Ectodermal cell (in vitro differentiated cells): ENCODE data around the gene RAI2.
"Not testable (repeated sequence)": the region's sequence is repeated elsewhere in the genome, so short reads cannot be mapped to it uniquely, and the experiment has no call there.

Source experiments
- H3K27ac ChIP-seq: 2 replicates; pipeline ENCODE4 v1.7.0; 2013; ENCODE audit warnings: mild to moderate bottlenecking, low read depth, low read length; ENCODE audit not compliant: insufficient read depth, poor library complexity, severe bottlenecking
- H3K27me3 ChIP-seq: 2 replicates; pipeline ENCODE4 v1.7.0; 2013; ENCODE audit warnings: mild to moderate bottlenecking, low read length; ENCODE audit not compliant: insufficient read depth, control insufficient read depth, poor library complexity, severe bottlenecking
- H3K36me3 ChIP-seq: one replicate; pipeline ENCODE4 v1.7.0; 2013; ENCODE audit warnings: low read length; ENCODE audit not compliant: control insufficient read depth, insufficient read depth
- H3K4me1 ChIP-seq: one replicate; pipeline ENCODE4 v1.7.0; 2013; ENCODE audit warnings: low read length; ENCODE audit not compliant: control insufficient read depth, insufficient read depth
- H3K4me3 ChIP-seq: 2 replicates; pipeline ENCODE4 v1.7.0; 2013; ENCODE audit warnings: low read depth, low read length, control low read depth; ENCODE audit not compliant: insufficient read depth
- H3K9me3 ChIP-seq: 2 replicates; pipeline ENCODE4 v1.7.0; 2013; ENCODE audit warnings: mild to moderate bottlenecking, low read length, moderate library complexity; ENCODE audit not compliant: control insufficient read depth
- WGBS, 2 experiments: methylation state at CpG; one replicate each; pipeline ENCODE4 v1.1.7; 2013; ENCODE audit warnings: missing lambda C conversion rate in 2 of 2; 5-methylcytosine and 5-hydroxymethylcytosine counted together

Gene RAI2

GRCh38 chrX:17788956-17789562 is 72.0 kb downstream of the RAI2 start:
- no peak overlapping the region for H3K4me3 ChIP-seq
- no peak overlapping the region for H3K27ac ChIP-seq
- 90 to 93% methylated on average over 8 of the region's 8 CpGs for WGBS, 2 experiments
- H3K27me3 ChIP-seq, result no peaks in the 10 kb centered on the region
- no peaks in the 10 kb centered on the region for H3K9me3 ChIP-seq
- no peaks in the 10 kb centered on the region for H3K4me1 ChIP-seq
- H3K36me3 ChIP-seq, result no peaks in the 10 kb centered on the region

- H3K27me3 ChIP-seq, result no peaks in the 10 kb centered on the region
- H3K27ac ChIP-seq, result no peak overlapping the region
- H3K36me3 ChIP-seq, result no peaks in the 10 kb centered on the region
- no peaks in the 10 kb centered on the region for H3K4me1 ChIP-seq
- H3K4me3 ChIP-seq, result no peak overlapping the region
- 19 to 27% methylated on average over 4 of the region's 4 CpGs for WGBS, 2 experiments
- no peaks in the 10 kb centered on the region for H3K9me3 ChIP-seq
Measured at GRCh38 chrX:17788439-17788838, 72.7 kb downstream of the RAI2 start.

- no peak overlapping the region for H3K27ac ChIP-seq
- no peaks in the 10 kb centered on the region for H3K36me3 ChIP-seq
- no peak overlapping the region for H3K4me3 ChIP-seq
- H3K9me3 ChIP-seq, result no peaks in the 10 kb centered on the region
- 97 to 99% methylated on average over 11 of the region's 11 CpGs for WGBS, 2 experiments
- no peaks in the 10 kb centered on the region for H3K4me1 ChIP-seq
- H3K27me3 ChIP-seq, result no peaks in the 10 kb centered on the region
Measured at GRCh38 chrX:17787557-17787956, 73.5 kb downstream of the RAI2 start.

- H3K4me1 ChIP-seq, H3K9me3 ChIP-seq, H3K27me3 ChIP-seq, H3K36me3 ChIP-seq, H3K27ac ChIP-seq, H3K4me3 ChIP-seq: not testable (repeated sequence)
- WGBS, 2 experiments, result 54 to 71% methylated on average over 21 to 28 of the region's 31 CpGs
Measured at GRCh38 chrX:17786554-17787347, 74.3 kb downstream of the RAI2 start.

- Histone ChIP-seq H3K4me1 (no peaks in the 10 kb centered on the region), H3K27ac (no peak overlapping the region), H3K4me3 (no peak overlapping the region), H3K36me3 (no peaks in the 10 kb centered on the region), H3K9me3 (no peaks in the 10 kb centered on the region), H3K27me3 (no peaks in the 10 kb centered on the region)
- 95 to 97% methylated on average over 4 of the region's 4 CpGs for WGBS, 2 experiments
Measured at GRCh38 chrX:17779434-17779833, 81.7 kb downstream of the RAI2 start.

- no peaks in the 10 kb centered on the region for H3K27me3 ChIP-seq
Measured at GRCh38 chrX:17778997-17779396, 82.1 kb downstream of the RAI2 start.

GRCh38 chrX:17774053-17774452 is 87.0 kb downstream of the RAI2 start:
- Histone ChIP-seq H3K4me1 (no peaks in the 10 kb centered on the region), H3K9me3 (no peaks in the 10 kb centered on the region), H3K4me3 (no peak overlapping the region), H3K27me3 (peaks cover 14% of the 10 kb centered on the region), H3K36me3 (no peaks in the 10 kb centered on the region), H3K27ac (no peak overlapping the region)
- 91 to 97% methylated on average over 1 of the region's 1 CpG for WGBS, 2 experiments

More at GRCh38 chrX:17778997-17779396, 82.1 kb downstream of the RAI2 start:
- no peaks in the 10 kb centered on the region for H3K4me1 ChIP-seq
- WGBS, 2 experiments, result 71 to 75% methylated on average over 2 of the region's 2 CpGs
- H3K36me3 ChIP-seq, result no peaks in the 10 kb centered on the region
- H3K9me3 ChIP-seq, result no peaks in the 10 kb centered on the region
- no peak overlapping the region for H3K27ac ChIP-seq
- no peak overlapping the region for H3K4me3 ChIP-seq

GRCh38 chrX:17773221-17773876 is 87.7 kb downstream of the RAI2 start:
- Histone ChIP-seq H3K27ac (no peak overlapping the region), H3K36me3 (no peaks in the 10 kb centered on the region), H3K4me1 (no peaks in the 10 kb centered on the region), H3K4me3 (no peak overlapping the region), H3K9me3 (no peaks in the 10 kb centered on the region), H3K27me3 (peaks cover 14% of the 10 kb centered on the region)
- WGBS, 2 experiments, result 84 to 88% methylated on average over 8 of the region's 8 CpGs

GRCh38 chrX:17769701-17770269 is 91.3 kb downstream of the RAI2 start:
- WGBS, 2 experiments, result 76 to 77% methylated on average over 3 of the region's 3 CpGs
- no peak overlapping the region for H3K27ac ChIP-seq
- H3K27me3 ChIP-seq, result peaks cover 14% of the 10 kb centered on the region
- H3K4me3 ChIP-seq, result no peak overlapping the region
- no peaks in the 10 kb centered on the region for H3K4me1 ChIP-seq
- H3K36me3 ChIP-seq, result no peaks in the 10 kb centered on the region
- no peaks in the 10 kb centered on the region for H3K9me3 ChIP-seq

GRCh38 chrX:17768997-17769396 is 92.1 kb downstream of the RAI2 start:
- WGBS, 2 experiments, result 89 to 96% methylated on average over 5 of the region's 5 CpGs
- Histone ChIP-seq H3K9me3 (no peaks in the 10 kb centered on the region), H3K36me3 (no peaks in the 10 kb centered on the region), H3K27ac (no peak overlapping the region), H3K4me1 (no peaks in the 10 kb centered on the region), H3K4me3 (no peak overlapping the region), H3K27me3 (peaks cover 14% of the 10 kb centered on the region)
